Esophagus mucosa (tissue), 1 donor: ENCODE measurements around the gene PCCA. TPM values are rescaled to one million over a fixed set of nuclear protein-coding genes. Genes with fewer than 3 reads are reported as not detected.
"Not testable (repeated sequence)": the region's sequence is repeated elsewhere in the genome, so short reads cannot be mapped to it uniquely, and the experiment has no call there.

Source experiments
- ATAC-seq: fragments of 200-7000 bp; cut with Tn5 transposase; one replicate; pipeline ENCODE4 v1.9.1; 2020
- total RNA-seq: library from RNA; stranded (reverse); gene quantifications from one replicate; pipeline ENCODE4 v1.2.4, GENCODE V29; 2023
- donor health status: DM: yes; HTN: yes; CAD: no.

Gene PCCA
- total RNA-seq, 1 donor from 2014 or later, result 23.0 TPM

- ATAC-seq, result no peak
Observed at GRCh38 chr13:100196375-100196774, 107.5 kb downstream of the PCCA start.

- no peak for ATAC-seq
Observed at GRCh38 chr13:100197116-100197515, 108.2 kb downstream of the PCCA start.

GRCh38 chr13:100197591-100198365, 108.9 kb downstream of the PCCA start:
- ATAC-seq, result no peak

GRCh38 chr13:100203696-100204367, 114.9 kb downstream of the PCCA start:
- no peak for ATAC-seq

- no peak for ATAC-seq
Observed at GRCh38 chr13:100208002-100208401, 119.1 kb downstream of the PCCA start.

- ATAC-seq, result no peak
Observed at GRCh38 chr13:100208626-100209025, 119.7 kb downstream of the PCCA start.

- ATAC-seq, result peak; percentile 55
Observed at GRCh38 chr13:100209857-100210825, 121.2 kb downstream of the PCCA start.

GRCh38 chr13:100211016-100211710, 122.3 kb downstream of the PCCA start:
- no peak for ATAC-seq

GRCh38 chr13:100212904-100213553, 124.1 kb downstream of the PCCA start:
- ATAC-seq, result no peak

- ATAC-seq, result no peak
Observed at GRCh38 chr13:100213576-100213975, 124.7 kb downstream of the PCCA start.

GRCh38 chr13:100214886-100215285, 126.0 kb downstream of the PCCA start:
- peak; percentile 70 for ATAC-seq

- ATAC-seq, result no peak
Observed at GRCh38 chr13:100221166-100221565, 132.3 kb downstream of the PCCA start.

GRCh38 chr13:100223966-100224530, 135.2 kb downstream of the PCCA start:
- not testable (repeated sequence) for ATAC-seq

- no peak for ATAC-seq
Observed at GRCh38 chr13:100229603-100230002, 140.7 kb downstream of the PCCA start.

- ATAC-seq, result no peak
Observed at GRCh38 chr13:100230769-100231149, 141.9 kb downstream of the PCCA start.

GRCh38 chr13:100231176-100231575, 142.3 kb downstream of the PCCA start:
- ATAC-seq, result peak; percentile 84

GRCh38 chr13:100234006-100234405, 145.1 kb downstream of the PCCA start:
- ATAC-seq, result no peak

- ATAC-seq, result no peak
Observed at GRCh38 chr13:100234524-100235136, 145.7 kb downstream of the PCCA start.

- peak; percentile 52 for ATAC-seq
Observed at GRCh38 chr13:100235311-100235901, 146.5 kb downstream of the PCCA start.

GRCh38 chr13:100240109-100240779, 151.4 kb downstream of the PCCA start:
- no peak for ATAC-seq
